HepG2 (cell line): ENCODE measurements around the gene WDR91. TPM values are rescaled to one million over a fixed set of nuclear protein-coding genes. Genes with fewer than 3 reads are reported as not detected.

Experiments used
- EHMT2 ChIP-seq: fragments of 200-600 bp; sonication (generic); IDR thresholded peaks from 2 replicates; pipeline ENCODE4 v1.7.0; 2017; ENCODE audit warnings: antibody characterized with exemption, low read depth, low read length, borderline replicate concordance
- HHEX ChIP-seq: IDR thresholded peaks from 2 replicates; pipeline ENCODE4 v1.6.1; 2016; ENCODE audit warnings: control low read depth
- HNF1B ChIP-seq: sonication (generic); formaldehyde crosslinking; IDR thresholded peaks from 2 replicates; pipeline ENCODE4 v1.5.1; 2020; ENCODE audit warnings: mild to moderate bottlenecking, moderate library complexity, missing genetic modification reagents
- HNF4A ChIP-seq: sonication (generic); formaldehyde crosslinking; IDR thresholded peaks from 2 replicates; pipeline ENCODE4 v1.4.0; 2020; ENCODE audit warnings: missing genetic modification reagents
- KDM6A ChIP-seq: IDR thresholded peaks from 2 replicates; pipeline ENCODE4 v1.6.1; 2016; ENCODE audit warnings: low read depth
- KLF13 ChIP-seq: sonication (generic); formaldehyde crosslinking; IDR thresholded peaks from 2 replicates; pipeline ENCODE4 v1.4.0; 2020; ENCODE audit warnings: mild to moderate bottlenecking, missing genetic modification reagents
- MXD1 ChIP-seq: sonication (generic); formaldehyde crosslinking; IDR thresholded peaks from 2 replicates; pipeline ENCODE4 v1.4.0; 2020; ENCODE audit warnings: mild to moderate bottlenecking, missing genetic modification reagents
- MYC ChIP-seq: sonication (generic); formaldehyde crosslinking; IDR thresholded peaks from 2 replicates; pipeline ENCODE4 v1.9.0; 2021; ENCODE audit warnings: missing genetic modification reagents, borderline replicate concordance
- NFE2L2 ChIP-seq: fragments of 150-350 bp; IDR thresholded peaks from 2 replicates; pipeline ENCODE4 v1.6.1; 2014; ENCODE audit warnings: low read length
- NR2F1 ChIP-seq, 2 experiments: fragments of 450-650 bp in 1 of 2; formaldehyde crosslinking in 1 of 2; IDR thresholded peaks; 2 replicates each; pipeline versions ENCODE4 v1.5.0 to v1.6.1; 2016 to 2020; ENCODE audit warnings: mild to moderate bottlenecking in 1 of 2, missing compliant biosample characterization in 1 of 2, missing genetic modification reagents in 1 of 2, moderate library complexity in 1 of 2
- NR2F2 ChIP-seq: IDR thresholded peaks from 2 replicates; pipeline ENCODE4 v1.6.1; 2012; ENCODE audit warnings: low read depth, inconsistent platforms, borderline replicate concordance
- NR2F6 ChIP-seq, 2 experiments: IDR thresholded peaks; 2 replicates each; pipeline ENCODE4 v1.6.1; 2016; ENCODE audit warnings: antibody characterized with exemption in 1 of 2, mild to moderate bottlenecking in 1 of 2
- SALL1 ChIP-seq: sonication (generic); formaldehyde crosslinking; IDR thresholded peaks from 2 replicates; pipeline ENCODE4 v1.8.0; 2022; ENCODE audit warnings: mild to moderate bottlenecking, missing genetic modification reagents
- SAP130 ChIP-seq: IDR thresholded peaks from 2 replicates; pipeline ENCODE4 v1.6.1; 2016; ENCODE audit warnings: low read depth
- ZBTB4 ChIP-seq: sonication (generic); formaldehyde crosslinking; IDR thresholded peaks from 2 replicates; pipeline ENCODE4 v1.4.0; 2020; ENCODE audit warnings: missing genetic modification reagents, mild to moderate bottlenecking, borderline replicate concordance
- ZMYM4 ChIP-seq: sonication (generic); formaldehyde crosslinking; IDR thresholded peaks from 2 replicates; pipeline ENCODE4 v1.8.1; 2023; ENCODE audit warnings: mild to moderate bottlenecking, missing genetic modification reagents
- ZNF30 ChIP-seq: sonication (generic); formaldehyde crosslinking; IDR thresholded peaks from 2 replicates; pipeline ENCODE4 v1.5.0; 2020; ENCODE audit warnings: mild to moderate bottlenecking, missing genetic modification reagents
- ZNF547 ChIP-seq: sonication (generic); formaldehyde crosslinking; IDR thresholded peaks from 2 replicates; pipeline ENCODE4 v1.5.1; 2020; ENCODE audit warnings: mild to moderate bottlenecking, missing genetic modification reagents
- ZNF558 ChIP-seq: sonication (generic); formaldehyde crosslinking; IDR thresholded peaks from 2 replicates; pipeline ENCODE4 v1.9.0; 2022; ENCODE audit warnings: mild to moderate bottlenecking, missing genetic modification reagents, borderline replicate concordance
- ZNF644 ChIP-seq: IDR thresholded peaks from 2 replicates; pipeline ENCODE4 v1.6.1; 2016; ENCODE audit warnings: low read depth
- ZNF770 ChIP-seq: sonication (generic); formaldehyde crosslinking; IDR thresholded peaks from 2 replicates; pipeline ENCODE4 v1.5.0; 2020; ENCODE audit warnings: mild to moderate bottlenecking, missing genetic modification reagents
- polyA plus RNA-seq, 8 experiments: library from polyadenylated mRNA; depleted of rRNA in 3 of 8; stranded (reverse) in 7 of 8; unstranded in 1 of 8; fragments of >200 nt; fragmentation: Illumina TruSeq in 4 of 8; extraction: Trizol in 4 of 8; gene quantifications; 2 replicates each; pipeline versions ENCODE4 v1.2.1 to v1.2.3, GENCODE V29; 2011 to 2016; ENCODE audit warnings: low read depth in 4 of 8, missing spikeins in 1 of 8, mixed read lengths in 1 of 8; ENCODE audit not compliant: insufficient read depth in 1 of 8
- total RNA-seq, 5 experiments: library from RNA; depleted of rRNA; stranded (reverse); fragments of >200 nt; fragmentation: Illumina TruSeq; extraction: Trizol; gene quantifications; 2 replicates each; pipeline ENCODE4 v1.2.3, GENCODE V29; 2016; ENCODE audit warnings: low read depth in 1 of 5

The WDR91 gene
- total and polyA plus RNA-seq, 2 of the 13 experiments (the other 11 are each of a cell fraction or from before 2014, with no cell fraction given), result 11.6 to 12.1 TPM

GRCh38 chr7:135143885-135144668 lies 67.2 kb downstream of the WDR91 start (continued):
- TF ChIP-seq ZBTB4 (CRISPR knock-in tag) (0 out of 2 replicates have a peak, but pooled peaks have one; percentile 46), ZNF558 (CRISPR knock-in tag) (no peak), HHEX (CRISPR knock-in tag) (no peak), ZMYM4 (CRISPR knock-in tag) (peak; percentile 70), HNF1B (0 out of 2 replicates have a peak, but pooled peaks have one; percentile 19), NR2F2 (peak; percentile 63), NFE2L2 (no peak), HNF4A (peak; percentile 37; the same call in 1 of the 2 replicates), SAP130 (CRISPR knock-in tag) (0 out of 2 replicates have a peak, but pooled peaks have one; percentile 16), KDM6A (CRISPR knock-in tag) (0 out of 2 replicates have a peak, but pooled peaks have one; percentile 12), SALL1 (peak; percentile 64; the same call in 1 of the 2 replicates), ZNF30 (CRISPR knock-in tag) (no peak), EHMT2 (0 out of 2 replicates have a peak, but pooled peaks have one; percentile 27), NR2F6 (IDR thresholded peaks at IDR 0.05) (peak; percentile 81), NR2F6 (CRISPR knock-in tag; IDR thresholded peaks at IDR 0.05) (peak; percentile 84), ZNF644 (peak; percentile 47; the same call in 1 of the 2 replicates), ZNF770 (CRISPR knock-in tag) (peak; percentile 82), MYC (CRISPR knock-in tag) (no peak), KLF13 (CRISPR knock-in tag) (no peak), ZNF547 (CRISPR knock-in tag) (no peak), NR2F1 (CRISPR knock-in tag; IDR thresholded peaks at IDR 0.05) (peak; percentile 76 to 90), MXD1 (CRISPR knock-in tag) (no peak)
